HG03060 (cell line): ENCODE data around the gene MYO3B.
"Not testable (repeated sequence)": the region's sequence is repeated elsewhere in the genome, so short reads cannot be mapped to it uniquely, and the experiment has no call there.

ENCODE experiments used
- ATAC-seq: cut with Tn5 transposase; IDR thresholded peaks from one replicate; pipeline ENCODE4 v1.9.1; 2021; ENCODE audit warnings: low read depth, moderate number of reproducible peaks; ENCODE audit not compliant: unreplicated experiment

Gene MYO3B

GRCh38 chr2:170396799-170397459 lies 219.0 kb downstream of the MYO3B start:
- no peak for ATAC-seq

DNA sequence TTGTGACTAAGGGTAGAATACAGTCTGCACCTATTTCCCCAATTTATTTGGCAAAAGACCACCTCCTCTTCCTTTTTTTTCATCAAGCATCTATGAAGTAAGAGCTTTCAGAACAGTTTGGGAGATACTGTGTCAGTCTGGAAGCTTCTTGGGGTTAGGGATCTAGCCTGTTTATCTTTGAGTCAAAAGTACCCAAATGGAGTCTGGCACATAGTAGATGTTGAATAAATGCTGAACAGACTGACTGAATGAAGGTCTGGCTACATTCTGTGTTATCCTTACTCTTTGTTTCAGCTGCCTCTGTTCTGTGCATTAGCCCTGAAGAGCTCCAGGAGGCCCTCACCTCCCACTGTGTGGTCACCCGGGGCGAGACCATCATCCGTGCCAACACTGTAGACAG lies 223.2 kb downstream of the MYO3B start:
- ATAC-seq: no peak

DNA sequence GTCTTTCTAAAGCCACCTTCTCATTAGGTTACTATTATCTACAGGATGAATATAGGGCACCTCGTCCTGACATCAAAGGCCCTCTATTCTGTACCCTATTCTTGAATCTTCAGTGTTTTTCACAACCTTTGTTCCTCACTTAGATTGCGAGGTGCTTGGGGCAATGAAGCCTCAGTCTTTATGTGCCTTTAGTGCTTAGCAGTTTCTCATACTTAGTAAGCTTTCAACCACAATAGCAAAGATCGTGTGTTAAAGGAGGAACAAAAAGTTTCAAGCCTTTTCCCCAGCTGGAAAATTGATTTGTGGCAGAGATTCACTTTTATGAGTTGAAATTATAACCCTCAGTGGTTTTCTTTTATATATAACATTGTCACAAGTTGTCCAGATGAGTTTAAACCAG lies 226.9 kb downstream of the MYO3B start:
- no peak for ATAC-seq

DNA sequence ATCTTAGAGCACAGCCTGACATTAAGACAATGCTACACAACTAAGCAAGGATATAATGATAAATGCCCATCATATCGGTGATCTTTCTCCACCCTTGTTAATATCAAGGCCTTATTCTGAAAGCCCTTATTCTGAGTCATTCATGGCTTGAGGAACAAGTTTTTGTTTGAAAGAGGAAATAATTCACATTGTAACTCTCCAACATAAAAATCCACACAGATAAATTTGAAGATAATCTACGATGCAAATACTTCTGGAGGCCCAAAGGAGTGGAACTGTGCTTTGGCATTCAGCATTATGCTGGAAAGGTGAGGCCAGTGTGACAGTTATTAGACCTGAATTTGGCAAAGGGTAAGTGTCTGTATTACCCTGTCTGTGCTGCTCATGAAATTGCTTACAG lies 227.4 kb downstream of the MYO3B start:
- ATAC-seq: no peak

DNA sequence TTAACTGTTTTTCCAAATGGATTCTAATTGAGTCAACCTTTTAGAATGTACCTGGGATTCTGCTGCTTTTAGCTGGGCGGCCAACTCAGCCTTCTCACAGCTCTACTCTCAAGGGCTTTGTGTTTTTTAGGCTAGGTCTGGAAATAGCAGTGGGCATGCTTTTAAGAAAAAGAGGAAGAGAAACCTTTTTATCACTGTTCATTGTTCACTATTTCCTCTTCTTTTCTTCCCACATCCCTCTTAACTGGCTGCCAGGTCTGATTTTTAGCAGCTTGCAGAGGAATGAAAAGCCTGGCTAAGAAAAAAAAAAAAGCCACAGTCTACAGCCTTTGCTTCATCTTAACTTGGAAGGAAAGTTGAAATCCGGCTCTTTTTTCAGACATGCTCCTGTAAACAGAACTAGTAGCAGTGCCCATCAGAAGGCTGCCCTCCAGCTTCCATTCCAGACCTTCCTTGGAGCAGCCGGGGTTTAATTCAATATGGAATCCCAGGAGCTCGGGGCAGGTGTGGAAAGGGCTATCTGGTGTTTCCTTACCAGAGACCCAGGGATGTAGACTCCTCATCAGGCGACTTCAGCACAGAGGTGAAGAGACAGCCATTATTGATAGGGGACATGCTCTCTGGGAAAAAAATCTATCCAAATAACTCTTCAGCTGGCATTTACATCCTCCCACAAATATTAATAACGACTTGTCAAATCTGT lies 230.7 kb downstream of the MYO3B start:
- ATAC-seq: no peak

DNA sequence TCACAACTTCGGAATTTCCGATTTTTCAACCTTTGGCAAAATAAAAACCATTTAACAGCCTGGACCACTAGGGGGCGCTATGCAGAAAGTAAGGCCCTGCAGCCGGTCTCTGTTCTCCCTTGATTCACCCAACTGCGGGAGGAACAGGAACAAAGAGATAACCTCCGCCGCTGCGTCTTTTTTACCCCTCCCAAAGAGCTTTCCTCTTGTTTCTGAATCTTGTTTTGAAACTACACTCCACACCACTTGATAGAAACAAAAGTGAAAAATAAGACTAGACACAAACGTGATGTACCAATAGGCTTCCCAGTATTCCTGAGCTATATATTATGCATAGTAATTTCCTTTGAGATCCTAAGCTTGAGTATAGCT lies 231.2 kb downstream of the MYO3B start:
- ATAC-seq: no peak

DNA sequence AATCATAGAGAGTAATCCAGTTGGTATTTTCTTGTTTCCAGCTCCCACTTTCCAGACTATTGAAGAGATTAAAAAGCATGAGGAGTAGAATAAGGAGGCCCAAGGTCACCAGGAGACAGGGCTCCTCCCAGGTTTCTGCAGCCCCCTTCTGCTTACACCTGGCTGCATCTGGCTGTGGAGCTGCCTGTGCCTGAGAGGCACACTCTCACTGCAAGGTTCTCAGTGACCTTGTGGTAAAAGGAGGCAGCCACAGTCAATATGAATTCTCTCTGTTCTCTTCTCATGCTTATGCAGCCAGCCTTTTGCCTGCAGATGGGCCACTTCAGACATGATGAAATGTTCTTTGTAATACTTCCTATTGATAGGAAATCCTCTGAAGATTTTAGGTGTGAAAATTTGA lies 233.7 kb downstream of the MYO3B start:
- no peak for ATAC-seq

- no peak for ATAC-seq
Measured at GRCh38 chr2:170420961-170421687, 243.2 kb downstream of the MYO3B start.

DNA sequence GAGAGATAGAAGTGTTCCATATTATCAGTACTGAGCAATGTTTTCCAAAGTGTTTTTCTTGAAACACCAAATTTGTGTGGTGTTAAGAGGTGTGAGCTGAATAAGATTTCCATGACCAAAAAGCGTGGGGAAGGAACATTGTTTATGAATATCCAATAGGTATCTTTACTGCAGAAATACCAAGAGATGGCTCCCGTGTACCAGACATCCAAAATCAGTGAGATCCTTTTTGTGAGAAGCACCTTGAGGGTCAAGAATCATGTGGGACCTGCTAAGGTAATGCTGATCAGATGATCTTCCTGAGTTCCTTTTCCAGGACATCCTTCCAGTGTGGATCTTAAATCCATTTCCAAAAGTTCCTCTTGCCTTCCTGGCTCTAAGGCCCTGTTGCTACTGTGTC lies 246.0 kb downstream of the MYO3B start:
- no peak for ATAC-seq

DNA sequence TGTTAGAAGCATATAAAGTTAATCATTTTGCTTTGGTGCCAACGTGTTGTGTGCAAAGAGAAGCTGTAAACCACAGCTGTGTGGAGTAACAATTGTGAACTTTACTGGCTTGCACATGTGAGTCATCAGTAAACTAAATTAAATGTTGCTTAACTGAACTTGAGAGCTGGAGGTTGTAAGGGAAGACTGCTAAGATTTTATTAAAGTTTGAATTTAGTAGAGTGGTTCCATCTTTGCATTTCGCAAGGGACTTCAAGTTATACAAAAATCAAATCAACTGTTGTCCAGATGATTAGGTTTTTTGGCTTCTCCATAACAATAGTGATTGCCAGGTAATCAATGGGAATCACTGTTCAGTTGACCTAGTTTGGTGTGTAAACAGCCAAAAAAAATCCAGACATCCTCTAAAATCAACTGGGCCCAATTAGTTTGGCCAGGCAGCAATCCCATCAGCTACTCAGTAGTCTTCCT lies 247.4 kb downstream of the MYO3B start:
- ATAC-seq: no peak

DNA sequence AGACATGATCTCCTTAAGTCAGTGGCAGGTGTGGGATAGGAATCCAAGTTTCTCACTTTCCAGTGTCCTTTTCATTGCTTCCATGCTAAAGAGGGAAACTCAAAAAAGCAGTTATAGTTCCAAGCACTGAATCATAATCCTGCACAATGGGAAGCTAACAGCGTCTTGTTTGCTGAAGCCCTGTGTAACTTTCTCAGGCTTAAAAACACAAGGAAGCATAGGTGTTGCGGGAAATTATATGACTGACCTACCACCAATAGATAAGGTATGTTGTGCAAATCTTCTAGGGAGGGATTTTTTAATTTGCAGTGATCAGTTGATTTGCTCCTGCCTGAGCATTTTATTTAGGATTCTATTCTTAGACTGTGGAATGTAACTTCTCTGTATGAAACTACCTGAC lies 250.9 kb downstream of the MYO3B start:
- no peak for ATAC-seq

- ATAC-seq: no peak
Measured at GRCh38 chr2:170432823-170433222, 254.9 kb downstream of the MYO3B start.

- no peak for ATAC-seq
Measured at GRCh38 chr2:170433448-170433847, 255.5 kb downstream of the MYO3B start.

GRCh38 chr2:170434396-170434795 lies 256.4 kb downstream of the MYO3B start:
- not testable (repeated sequence) for ATAC-seq

DNA sequence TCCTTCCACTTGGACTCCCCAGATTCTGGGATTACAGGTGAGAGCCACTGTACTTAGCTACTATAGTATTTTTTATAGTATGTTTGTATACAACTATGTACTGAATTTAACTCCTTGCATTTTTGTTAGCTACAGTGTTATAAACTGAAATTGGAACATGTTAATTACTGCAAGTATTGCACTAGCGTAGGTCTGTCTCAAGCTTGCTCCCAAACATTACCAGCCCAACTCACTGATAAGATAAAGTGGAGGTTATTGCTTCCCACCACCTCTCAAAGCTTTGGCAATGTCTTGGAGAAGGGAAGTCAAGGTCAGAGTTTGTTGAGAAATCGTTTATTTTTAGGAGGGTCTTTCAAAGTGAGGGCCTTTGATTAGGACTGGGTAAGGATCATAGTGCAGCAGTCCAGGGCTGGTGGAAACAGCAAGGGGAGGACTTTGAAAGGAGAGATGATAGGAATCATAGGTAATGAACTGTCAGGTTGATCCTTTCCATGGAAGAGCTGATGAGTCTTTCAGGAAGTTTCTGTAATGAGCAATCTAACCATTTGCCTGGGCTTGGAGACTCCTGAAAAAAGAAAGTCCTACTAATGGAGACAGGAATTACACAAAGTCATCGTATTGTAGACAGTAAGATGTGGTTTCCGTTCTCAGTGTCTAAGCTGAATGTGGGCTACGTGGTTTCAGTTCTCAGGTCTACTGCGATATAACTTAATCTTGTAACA lies 257.1 kb downstream of the MYO3B start:
- no peak for ATAC-seq

- no peak for ATAC-seq
Measured at GRCh38 chr2:170436077-170436943, 258.4 kb downstream of the MYO3B start.

GRCh38 chr2:170446078-170446477 lies 268.1 kb downstream of the MYO3B start:
- ATAC-seq: no peak

GRCh38 chr2:170449034-170449433 lies 271.1 kb downstream of the MYO3B start:
- ATAC-seq: no peak

DNA sequence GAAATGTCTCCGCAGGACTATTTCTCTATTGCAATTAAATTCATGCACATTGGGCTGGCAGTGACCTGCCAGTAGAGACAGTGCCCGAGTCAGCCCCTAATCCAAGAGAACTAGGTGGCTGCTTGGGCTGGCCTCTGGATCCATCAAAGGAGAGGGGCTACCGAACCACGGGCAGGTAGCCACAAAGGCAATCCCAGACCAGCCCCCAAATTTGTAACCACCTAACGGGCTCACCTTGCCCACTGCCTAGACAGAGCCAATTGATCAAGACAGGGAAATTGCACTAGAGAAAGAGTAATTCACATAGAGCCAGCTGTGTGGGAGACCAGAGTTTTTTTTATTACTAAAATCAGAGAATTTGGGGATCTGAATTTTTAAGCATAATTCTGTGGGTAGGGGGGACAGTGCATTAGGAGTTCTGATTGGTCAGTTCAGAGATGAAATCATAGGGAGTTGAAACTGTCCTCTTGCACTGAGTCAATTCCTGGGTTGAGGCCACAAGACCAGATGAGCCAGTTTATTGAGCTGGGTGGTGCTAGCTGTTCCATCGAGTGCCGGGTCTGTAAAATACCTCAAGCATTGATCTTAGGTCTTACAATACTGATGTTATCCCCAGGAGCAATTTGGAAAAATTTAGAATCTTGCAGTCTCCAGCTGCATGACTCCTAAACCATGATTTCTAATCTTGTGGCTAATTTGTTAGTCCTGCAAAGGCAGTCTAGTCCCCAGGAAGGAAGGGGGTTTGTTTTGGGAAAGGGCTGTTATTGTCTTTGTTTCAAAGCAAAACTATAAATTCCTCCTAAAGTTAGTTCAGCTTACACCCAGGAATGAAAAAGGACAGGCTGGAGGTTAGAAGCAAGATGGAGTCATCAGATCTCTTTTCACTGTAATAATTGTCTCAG lies 276.8 kb downstream of the MYO3B start:
- no peak for ATAC-seq
